GM18867 (cell line): ENCODE data around the gene GRM5.
"Not testable (repeated sequence)": the region's sequence is repeated elsewhere in the genome, so short reads cannot be mapped to it uniquely, and the experiment has no call there.

Experiments used
- ATAC-seq: cut with Tn5 transposase; IDR thresholded peaks from one replicate; pipeline ENCODE4 v1.9.1; 2021; ENCODE audit warnings: mild to moderate bottlenecking, moderate library complexity; ENCODE audit not compliant: unreplicated experiment

GRM5 gene

GRCh38 chr11:89065651-89066201, at the start of gene GRM5:
GRM5 (minus strand) TSS chr11:89065982; CDS start chr11:89047872, 18,110 bp downstream.
- ATAC-seq = not testable (repeated sequence)

- peak; percentile 96 for ATAC-seq
These were observed 32.2 kb upstream of the GRM5 start for GRCh38 chr11:89097956-89098355.

GRCh38 chr11:89093806-89094205, 28.0 kb upstream of the GRM5 start:
- ATAC-seq = not testable (repeated sequence)

DNA sequence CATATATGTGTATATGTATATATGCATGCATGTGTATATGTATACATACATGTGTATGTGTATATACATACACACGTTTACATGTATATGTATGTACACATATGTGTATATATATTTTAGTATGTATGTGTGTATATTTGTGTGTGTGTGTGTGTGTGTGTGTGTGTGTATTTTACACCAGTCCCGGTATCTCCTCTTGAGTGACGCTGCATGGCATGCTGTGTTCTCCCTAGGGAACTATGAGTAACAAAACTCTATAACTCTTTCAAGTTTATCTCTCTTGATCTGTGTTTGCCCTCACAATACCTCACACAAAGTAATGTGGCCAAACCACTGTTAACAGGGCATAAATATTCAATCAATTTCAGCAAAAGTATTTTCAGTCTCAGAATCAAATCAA, 19.2 kb upstream of the GRM5 start:
- ATAC-seq = not testable (repeated sequence)

DNA sequence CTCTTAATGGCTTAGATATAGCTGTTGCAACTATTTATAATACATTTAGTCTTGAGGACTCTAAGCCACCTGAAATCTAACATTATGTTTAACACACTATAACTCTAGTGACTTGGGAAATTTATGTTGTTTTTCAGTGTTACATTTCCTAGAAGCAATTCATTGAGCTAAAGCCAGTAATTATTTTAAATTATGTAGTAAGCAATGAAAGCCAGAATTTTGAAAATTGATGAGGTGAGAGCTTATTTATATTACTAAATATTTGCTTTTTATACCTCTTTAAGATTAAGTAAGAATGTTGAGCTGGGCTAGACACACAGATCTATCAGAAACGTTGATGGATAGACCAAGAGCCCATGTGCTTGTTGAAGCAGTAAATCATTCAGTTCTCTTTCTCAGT, 5.1 kb upstream of the GRM5 start:
- not testable (repeated sequence) for ATAC-seq

- no peak for ATAC-seq
These were observed 1.5 kb upstream of the GRM5 start for GRCh38 chr11:89067264-89067663.

DNA sequence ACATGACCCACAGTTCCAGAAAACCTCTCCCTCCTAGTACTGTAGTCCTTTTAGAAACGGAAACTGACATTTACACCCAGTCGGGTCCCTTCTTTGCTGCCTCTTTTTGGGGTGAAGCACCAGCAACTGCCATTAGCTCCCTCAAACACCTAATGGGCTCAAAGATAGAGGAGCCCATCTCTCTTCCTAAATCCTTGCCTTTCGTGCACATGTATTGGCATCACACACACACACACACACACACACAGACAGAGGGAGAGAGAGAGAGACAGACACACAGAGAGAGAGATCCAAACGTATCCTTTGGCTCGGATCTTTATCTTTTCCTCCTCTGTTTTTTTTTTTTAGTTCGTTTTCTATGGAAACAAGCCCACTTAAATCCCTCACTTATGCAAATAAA, 716 bp downstream of the GRM5 start:
- ATAC-seq = no peak

DNA sequence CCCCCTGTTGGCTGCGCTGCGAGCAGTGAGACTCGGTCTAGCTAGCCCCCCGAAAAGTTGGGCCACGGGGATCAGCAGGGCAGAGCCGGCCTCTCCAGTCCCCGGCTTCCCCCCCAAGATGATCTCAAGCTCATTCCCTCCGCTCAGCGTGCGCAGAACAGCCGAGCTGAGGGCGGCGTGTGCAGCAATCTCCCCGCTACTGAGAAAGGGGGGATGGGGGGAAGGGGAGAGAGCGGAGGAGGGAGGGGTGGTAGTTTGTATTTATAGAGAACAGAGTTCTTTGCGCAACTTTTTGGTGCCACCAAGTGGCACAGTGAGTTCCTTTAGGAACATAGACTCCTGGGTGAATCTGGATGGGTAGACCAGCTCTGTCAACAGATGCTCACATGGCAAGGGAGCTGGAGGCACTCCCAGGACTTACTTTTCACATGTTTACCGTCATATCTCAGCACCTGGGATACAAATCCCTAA, 2.3 kb downstream of the GRM5 start:
- not testable (repeated sequence) for ATAC-seq

GRCh38 chr11:89062771-89063298, 2.9 kb downstream of the GRM5 start:
- ATAC-seq = not testable (repeated sequence)

DNA sequence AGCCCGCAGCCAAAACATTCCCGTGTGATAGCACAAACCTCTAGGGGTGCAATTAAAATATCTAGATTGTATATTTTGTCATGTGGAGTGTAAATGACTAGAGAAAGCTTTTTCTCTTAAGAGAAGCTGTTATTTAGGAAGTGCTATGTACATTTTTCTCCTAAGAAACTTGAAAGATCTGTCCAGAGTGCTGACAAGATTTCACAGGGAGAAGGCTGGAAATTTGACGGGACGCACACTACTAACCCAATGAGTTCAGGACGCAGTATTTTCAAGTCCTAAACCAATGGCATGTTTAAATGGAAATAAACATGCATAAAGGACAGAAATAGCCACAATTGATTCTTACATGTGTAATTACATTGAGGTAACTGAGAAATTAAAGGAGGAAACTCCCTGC, 3.9 kb downstream of the GRM5 start:
- not testable (repeated sequence) for ATAC-seq

DNA sequence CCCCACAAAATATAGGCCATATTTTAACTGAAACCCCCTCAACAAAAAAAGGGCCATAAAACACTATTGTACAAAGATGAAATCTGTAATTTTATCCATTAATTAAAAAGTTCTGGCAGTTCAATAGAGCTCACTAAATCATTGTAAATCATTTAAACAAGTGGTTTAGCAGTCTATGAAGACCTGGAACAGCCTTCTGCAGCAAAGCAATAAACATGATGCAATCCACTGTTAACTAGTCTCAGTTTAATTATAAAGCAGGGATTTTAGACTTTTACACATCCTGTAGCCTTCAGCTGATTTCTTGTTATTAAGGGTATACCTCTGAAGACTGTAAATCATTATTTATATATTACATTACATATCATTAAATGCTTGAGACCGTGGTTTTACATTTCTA, 8.4 kb downstream of the GRM5 start:
- ATAC-seq = not testable (repeated sequence)

DNA sequence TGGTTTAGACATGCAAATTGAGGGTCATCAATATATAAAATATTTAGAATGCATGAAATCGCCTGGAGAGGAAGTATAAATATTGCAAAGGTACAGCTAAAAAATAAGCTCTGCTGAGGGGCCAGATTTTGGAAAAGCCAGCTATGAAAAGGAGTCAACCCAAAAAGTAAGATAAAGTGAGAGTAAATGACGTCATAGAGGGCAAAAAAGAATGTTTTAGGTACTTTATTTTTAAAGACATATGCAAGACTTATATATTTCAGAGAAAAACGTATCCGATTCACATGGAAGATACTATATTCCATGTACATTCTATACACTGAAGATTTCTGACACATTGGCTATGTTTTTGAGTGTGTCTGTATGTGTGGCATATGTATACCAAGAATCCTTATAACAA, 13.6 kb downstream of the GRM5 start:
- no peak for ATAC-seq

DNA sequence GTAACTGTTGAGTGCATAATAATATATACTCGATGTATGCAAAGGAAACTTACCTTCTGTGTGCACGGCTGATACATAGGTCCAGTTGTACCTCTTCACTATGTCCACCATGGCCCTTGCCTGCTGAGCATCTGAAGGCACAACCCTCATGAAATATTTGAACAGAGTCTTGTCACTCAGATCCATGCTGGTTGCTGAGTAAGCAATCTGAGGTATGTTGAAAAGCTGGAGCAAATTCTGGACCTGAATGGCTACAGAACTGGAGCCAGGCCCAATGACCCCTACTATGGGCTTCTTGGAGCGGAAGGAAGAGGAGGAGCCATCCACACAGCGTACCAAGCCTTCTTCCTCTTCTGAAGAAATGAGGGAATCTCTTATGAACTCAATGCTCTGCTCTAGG, 18.6 kb downstream of the GRM5 start:
- not testable (repeated sequence) for ATAC-seq

DNA sequence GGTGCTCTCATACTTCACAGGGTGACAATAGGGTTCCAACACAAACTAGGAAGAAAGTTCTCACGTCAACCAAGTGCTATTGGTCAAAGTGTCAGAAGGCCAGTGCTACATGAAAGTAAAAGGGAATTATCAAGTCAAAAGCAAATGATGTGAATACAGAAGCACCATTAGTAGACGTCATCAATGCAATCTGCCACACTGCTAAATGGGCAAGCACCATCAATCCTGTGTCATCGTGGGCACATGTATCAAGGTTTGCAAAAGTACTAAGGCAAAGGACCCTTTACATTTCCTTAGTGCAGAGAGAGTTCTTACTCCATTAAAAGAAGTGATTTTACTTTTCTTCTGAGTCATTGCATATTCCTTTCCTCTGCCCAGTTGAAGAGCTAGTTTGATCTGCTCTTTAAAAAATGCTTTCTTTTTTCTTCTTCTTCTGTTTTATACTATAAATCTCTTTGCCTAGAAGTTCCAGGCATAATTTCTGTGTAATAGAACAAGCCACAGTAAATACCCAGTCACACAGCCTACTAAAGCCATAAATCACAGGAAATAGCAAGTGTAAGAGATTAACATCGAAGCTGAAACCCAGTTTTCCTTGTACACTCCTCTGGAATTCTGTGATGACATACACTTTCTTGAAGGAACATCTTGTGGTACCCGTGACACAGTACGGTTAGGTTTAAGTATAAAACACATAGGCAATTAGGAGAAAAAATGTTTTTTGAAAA, 21.8 kb downstream of the GRM5 start:
- ATAC-seq = not testable (repeated sequence)

- not testable (repeated sequence) for ATAC-seq
These were observed 36.1 kb downstream of the GRM5 start for GRCh38 chr11:89029671-89030070.

GRCh38 chr11:89021339-89021738, 44.4 kb downstream of the GRM5 start:
- no peak for ATAC-seq

- ATAC-seq = not testable (repeated sequence)
These were observed 45.8 kb downstream of the GRM5 start for GRCh38 chr11:89019827-89020547.

GRCh38 chr11:89016214-89016613, 49.6 kb downstream of the GRM5 start:
- no peak for ATAC-seq

GRCh38 chr11:89015614-89016013, 50.2 kb downstream of the GRM5 start:
- ATAC-seq = no peak

DNA sequence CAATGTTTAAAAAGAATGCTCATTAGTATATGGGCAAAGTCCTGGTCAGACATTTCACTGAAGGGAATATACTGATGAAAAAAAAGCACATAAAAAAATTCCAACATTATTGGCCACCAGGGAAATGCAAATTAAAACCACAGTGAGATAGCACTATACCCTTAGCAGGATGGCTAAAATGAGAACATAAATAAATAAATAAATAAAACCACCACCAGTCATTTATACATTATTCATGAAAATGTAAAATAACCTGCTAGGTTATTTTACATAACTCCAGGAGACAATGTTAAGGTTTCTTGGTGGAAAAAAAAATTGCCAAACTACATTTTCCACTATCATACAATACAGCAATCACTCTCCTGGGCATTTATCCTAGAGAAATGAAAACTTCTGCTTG, 64.9 kb downstream of the GRM5 start:
- ATAC-seq = not testable (repeated sequence)

DNA sequence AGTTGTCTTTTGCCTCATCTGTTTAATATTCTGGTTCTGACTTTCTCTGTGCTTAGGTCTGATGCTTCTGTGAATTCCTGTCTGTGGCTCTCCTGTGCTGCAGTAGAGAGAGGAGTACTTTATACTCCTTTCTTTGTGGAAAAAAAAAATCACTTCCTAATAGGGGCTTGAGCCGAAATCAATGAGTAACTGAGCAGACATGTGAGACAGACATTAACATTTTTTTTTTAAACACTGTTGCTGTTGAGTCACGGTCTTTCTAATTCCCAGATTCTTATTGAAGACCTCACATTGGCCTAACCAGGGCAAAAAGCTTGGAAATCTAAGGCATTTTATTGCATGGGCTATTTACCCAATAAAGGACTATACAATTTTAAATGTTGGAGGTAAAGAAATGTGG, 86.1 kb downstream of the GRM5 start:
- no peak for ATAC-seq

DNA sequence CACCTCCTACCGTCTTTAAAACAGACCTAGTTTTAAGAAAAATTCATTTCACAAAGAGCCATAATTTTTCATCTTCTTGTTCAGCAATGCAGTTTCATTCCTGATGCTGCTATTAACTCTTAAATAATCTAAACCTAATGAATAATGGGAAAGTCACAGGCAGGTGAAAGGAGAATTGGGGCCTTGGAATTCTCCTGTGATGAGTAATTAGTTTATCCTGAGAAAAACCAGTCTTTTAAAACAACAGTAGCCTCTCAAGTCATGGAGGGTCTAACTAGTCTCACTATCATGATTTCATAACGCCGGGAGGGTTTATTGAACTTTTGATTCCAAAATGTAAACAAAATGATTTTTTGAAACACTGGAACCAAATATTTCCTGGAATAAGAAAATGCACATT, 86.8 kb downstream of the GRM5 start:
- ATAC-seq = not testable (repeated sequence)
